CD8-positive, alpha-beta memory T cell (primary cell): ENCODE data around the gene CHST15. TPM values are rescaled to one million over a fixed set of nuclear protein-coding genes. Genes with fewer than 3 reads are reported as not detected.

Experiments
- CTCF ChIA-PET: fragments of 350-600 bp; sonication (Branson Sonifier 250); formaldehyde crosslinking; loops from one replicate; lab custom pipeline; 2021; ENCODE audit warnings: antibody characterized with exemption; lab: Charles Lee
- POLR2A ChIA-PET: fragments of 350-600 bp; sonication (Branson Sonifier 250); formaldehyde crosslinking; loops from one replicate; lab custom pipeline; 2021; ENCODE audit warnings: antibody characterized with exemption; lab: Charles Lee
- DNase-seq, 5 donors: peaks; one replicate each; pipeline versions ENCODE4 v3.0.0 to v3.0.0-alpha.2; 2020 to 2022; ENCODE audit warnings: mixed read lengths in 1 of 5
- H3K27ac ChIP-seq: one replicate; pipeline ENCODE4 v1.7.0; 2013; ENCODE audit warnings: low read depth, mild to moderate bottlenecking, low read length, moderate library complexity
- H3K27me3 ChIP-seq: 2 replicates; pipeline ENCODE4 v1.7.0; 2013; ENCODE audit warnings: low read length, mild to moderate bottlenecking; ENCODE audit not compliant: insufficient read depth, poor library complexity, severe bottlenecking
- H3K36me3 ChIP-seq: 2 replicates; pipeline ENCODE4 v1.7.0; 2013; ENCODE audit warnings: mild to moderate bottlenecking, low read length, moderate library complexity; ENCODE audit not compliant: insufficient read depth
- H3K4me1 ChIP-seq: 2 replicates; pipeline ENCODE4 v1.7.0; 2013; ENCODE audit warnings: mild to moderate bottlenecking, low read length, moderate library complexity; ENCODE audit not compliant: insufficient read depth
- H3K4me3 ChIP-seq: 2 replicates; pipeline ENCODE4 v1.7.0; 2013; ENCODE audit warnings: mild to moderate bottlenecking, low read length
- H3K9me3 ChIP-seq: 2 replicates; pipeline ENCODE4 v1.7.0; 2013; ENCODE audit warnings: mild to moderate bottlenecking, low read length
- H3K27ac Mint-ChIP-seq, 8 donors: one replicate each; pipeline ENCODE4 v1.8.0; 2020 to 2021; ENCODE audit warnings: mixed read lengths in 8 of 8, mild to moderate bottlenecking in 6 of 8, inconsistent platforms in 3 of 8, moderate library complexity in 3 of 8
- H3K27me3 Mint-ChIP-seq, 2 donors: one replicate each; pipeline ENCODE4 v1.8.0; 2020 to 2021; ENCODE audit warnings: mixed read lengths in 2 of 2, mild to moderate bottlenecking in 1 of 2, moderate library complexity in 1 of 2
- H3K36me3 Mint-ChIP-seq, 3 donors: one replicate each; pipeline ENCODE4 v1.8.0; 2020 to 2021; ENCODE audit warnings: mixed read lengths in 3 of 3, inconsistent platforms in 1 of 3, mild to moderate bottlenecking in 1 of 3
- H3K4me1 Mint-ChIP-seq, 3 donors: one replicate each; pipeline ENCODE4 v1.8.0; 2020 to 2021; ENCODE audit warnings: mixed read lengths in 3 of 3, inconsistent platforms in 1 of 3, mild to moderate bottlenecking in 1 of 3
- H3K4me3 Mint-ChIP-seq, 7 donors: one replicate each; pipeline ENCODE4 v1.8.0; 2020 to 2021; ENCODE audit warnings: mixed read lengths in 7 of 7, mild to moderate bottlenecking in 6 of 7, moderate library complexity in 4 of 7, inconsistent platforms in 2 of 7
- H3K9me3 Mint-ChIP-seq, 5 donors: one replicate each; pipeline ENCODE4 v1.8.0; 2020 to 2022; ENCODE audit warnings: mixed read lengths in 5 of 5, mild to moderate bottlenecking in 3 of 5, moderate library complexity in 2 of 5, inconsistent platforms in 1 of 5
- polyA plus RNA-seq: library from polyadenylated mRNA; unstranded; fragments of 300-500 nt; fragmentation: Illumina TruSeq; gene quantifications from one replicate; pipeline ENCODE4 v1.2.3, GENCODE V29; 2021
- total RNA-seq, 2 experiments: library from RNA; stranded (reverse); gene quantifications; one replicate each; pipeline ENCODE4 v1.2.3, GENCODE V29; 2021

CHST15 gene
- total and polyA plus RNA-seq, 3 experiments from 2014 or later = 0.18 to 0.24 TPM; not detected in 1

- POLR2A ChIA-PET = no interaction called here
Measured at GRCh38 chr10:124132306-124132705, 38.9 kb upstream of the CHST15 start.

GRCh38 chr10:124131172-124131571, 37.8 kb upstream of the CHST15 start:
- no peaks in the 10 kb centered on the region for H3K9me3 Mint-ChIP-seq
- no peak overlapping the region for H3K27ac Mint-ChIP-seq
- no peak for DNase-seq
- no peaks in the 10 kb centered on the region for H3K27me3 ChIP-seq
- no peak overlapping the region for H3K4me3 ChIP-seq
- no peaks in the 10 kb centered on the region for H3K9me3 ChIP-seq
- no peaks in the 10 kb centered on the region for H3K4me1 ChIP-seq
- ChIA-PET POLR2A (no interaction called here), CTCF (no interaction called here)
- H3K36me3 Mint-ChIP-seq = no peaks in the 10 kb centered on the region
- no peak overlapping the region for H3K4me3 Mint-ChIP-seq
- peaks cover 7 to 33% of the 10 kb centered on the region in 2 donors for H3K27me3 Mint-ChIP-seq
- no peak overlapping the region for H3K27ac ChIP-seq
- H3K36me3 ChIP-seq = no peaks in the 10 kb centered on the region
- no peaks in the 10 kb centered on the region for H3K4me1 Mint-ChIP-seq

More at GRCh38 chr10:124132306-124132705, 38.9 kb upstream of the CHST15 start:
- H3K27ac ChIP-seq = no peak overlapping the region
- H3K36me3 ChIP-seq = no peaks in the 10 kb centered on the region
- Mint-ChIP-seq H3K4me3 (no peak overlapping the region), H3K4me1 (no peaks in the 10 kb centered on the region), H3K9me3 (no peaks in the 10 kb centered on the region), H3K36me3 (no peaks in the 10 kb centered on the region), H3K27me3 (peaks cover 7 to 33% of the 10 kb centered on the region in 2 donors), H3K27ac (no peak overlapping the region)
- H3K4me1 ChIP-seq = no peaks in the 10 kb centered on the region
- CTCF ChIA-PET = no interaction called here
- H3K27me3 ChIP-seq = no peaks in the 10 kb centered on the region
- H3K9me3 ChIP-seq = no peaks in the 10 kb centered on the region
- H3K4me3 ChIP-seq = no peak overlapping the region
- no peak for DNase-seq

DNA sequence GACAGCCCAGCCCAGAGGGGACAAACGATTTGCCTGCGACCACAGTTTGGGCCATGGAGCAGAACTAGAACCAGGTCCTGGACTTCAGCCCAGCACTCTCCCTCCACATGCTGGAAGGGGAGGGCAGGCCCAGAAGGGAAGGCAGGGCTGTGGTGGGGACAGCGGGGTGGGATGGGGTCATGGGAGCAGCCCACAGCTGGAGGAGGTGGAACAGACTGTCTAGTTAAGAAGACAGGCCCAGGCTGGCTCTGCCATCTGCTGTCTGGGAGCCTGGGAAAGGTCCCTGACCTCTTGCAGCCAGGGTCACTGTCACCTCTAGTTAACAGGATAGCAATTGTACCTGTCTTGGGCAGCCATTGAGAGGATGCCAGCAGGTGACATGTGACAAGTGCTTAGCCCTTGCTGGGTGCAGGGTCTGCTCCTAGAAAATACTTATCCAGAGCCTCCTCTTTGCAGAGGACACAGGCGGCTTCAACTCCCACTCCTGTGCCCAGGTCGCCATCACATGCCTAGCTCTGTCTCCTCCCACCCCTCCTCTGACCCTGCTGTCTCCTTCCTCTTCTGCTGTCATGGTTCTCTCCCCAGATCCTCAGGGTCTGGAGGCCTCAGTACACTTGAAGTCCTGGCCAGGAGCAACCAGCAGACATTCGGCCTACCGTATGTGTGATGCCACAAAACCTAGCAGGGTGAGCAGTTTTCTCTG, 37.0 kb upstream of the CHST15 start:
- no peak overlapping the region for H3K27ac Mint-ChIP-seq
- H3K9me3 Mint-ChIP-seq = no peaks in the 10 kb centered on the region
- H3K27me3 Mint-ChIP-seq = peaks cover 7 to 33% of the 10 kb centered on the region in 2 donors
- Histone ChIP-seq H3K36me3 (no peaks in the 10 kb centered on the region), H3K4me3 (no peak overlapping the region), H3K4me1 (no peaks in the 10 kb centered on the region), H3K27me3 (no peaks in the 10 kb centered on the region), H3K9me3 (no peaks in the 10 kb centered on the region), H3K27ac (no peak overlapping the region)
- no peaks in the 10 kb centered on the region for H3K4me1 Mint-ChIP-seq
- ChIA-PET CTCF (no interaction called here), POLR2A (no interaction called here)
- no peaks in the 10 kb centered on the region for H3K36me3 Mint-ChIP-seq
- no peak overlapping the region for H3K4me3 Mint-ChIP-seq
- DNase-seq = no peak

DNA sequence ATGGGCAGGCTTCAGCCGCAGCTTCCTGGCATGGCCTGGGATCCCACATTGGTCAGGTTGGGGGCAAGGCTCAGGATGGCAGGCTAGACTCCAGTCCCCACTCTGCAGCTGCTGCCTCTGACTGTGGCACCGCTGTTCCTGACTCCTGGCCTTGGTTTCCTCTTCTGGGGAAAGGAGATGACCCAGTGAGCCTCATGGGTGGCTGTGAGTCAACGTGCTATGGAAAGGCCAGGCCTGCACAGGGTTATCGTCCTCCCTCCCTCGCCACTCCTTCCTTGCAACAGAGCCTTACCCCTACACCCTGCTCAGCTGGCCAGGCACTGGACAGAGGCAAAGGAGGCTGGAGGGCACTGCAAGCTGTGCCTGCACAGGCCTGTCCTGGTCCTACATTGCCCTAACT, 36.1 kb upstream of the CHST15 start:
- Histone ChIP-seq H3K9me3 (no peaks in the 10 kb centered on the region), H3K27me3 (no peaks in the 10 kb centered on the region), H3K4me3 (no peak overlapping the region), H3K36me3 (no peaks in the 10 kb centered on the region), H3K4me1 (no peaks in the 10 kb centered on the region), H3K27ac (no peak overlapping the region)
- H3K4me3 Mint-ChIP-seq = no peak overlapping the region
- H3K4me1 Mint-ChIP-seq = no peaks in the 10 kb centered on the region
- no peak overlapping the region for H3K27ac Mint-ChIP-seq
- no peak for DNase-seq
- peaks cover 7 to 31% of the 10 kb centered on the region in 2 donors for H3K27me3 Mint-ChIP-seq
- no peaks in the 10 kb centered on the region for H3K36me3 Mint-ChIP-seq
- ChIA-PET POLR2A (no interaction called here), CTCF (no interaction called here)
- H3K9me3 Mint-ChIP-seq = no peaks in the 10 kb centered on the region

DNA sequence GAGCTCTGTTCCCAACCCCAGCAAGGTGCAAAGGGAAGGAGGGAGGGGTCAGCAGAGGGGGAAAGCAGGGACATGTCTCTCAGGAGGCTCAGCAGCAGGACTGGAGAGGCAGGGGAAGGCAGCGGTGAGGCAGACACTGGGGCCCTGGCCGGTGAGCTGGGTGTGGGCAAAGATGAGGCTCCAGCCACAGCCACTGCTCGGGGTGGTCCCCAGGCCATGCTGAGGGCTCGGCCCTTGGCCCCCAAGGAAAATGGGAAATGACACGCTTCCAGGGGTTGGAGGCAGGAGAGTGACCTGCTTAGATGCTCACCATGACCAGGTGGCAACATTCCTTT, 35.4 kb upstream of the CHST15 start:
- Histone ChIP-seq H3K4me3 (no peak overlapping the region), H3K9me3 (no peaks in the 10 kb centered on the region), H3K36me3 (no peaks in the 10 kb centered on the region), H3K27me3 (no peaks in the 10 kb centered on the region), H3K4me1 (no peaks in the 10 kb centered on the region), H3K27ac (no peak overlapping the region)
- no peaks in the 10 kb centered on the region for H3K9me3 Mint-ChIP-seq
- CTCF ChIA-PET = no interaction called here
- H3K36me3 Mint-ChIP-seq = no peaks in the 10 kb centered on the region
- POLR2A ChIA-PET = no interaction called here
- H3K27ac Mint-ChIP-seq = no peak overlapping the region
- DNase-seq = no peak
- no peak overlapping the region for H3K4me3 Mint-ChIP-seq
- H3K4me1 Mint-ChIP-seq = no peaks in the 10 kb centered on the region
- peaks cover 7 to 24% of the 10 kb centered on the region in 2 donors for H3K27me3 Mint-ChIP-seq

DNA sequence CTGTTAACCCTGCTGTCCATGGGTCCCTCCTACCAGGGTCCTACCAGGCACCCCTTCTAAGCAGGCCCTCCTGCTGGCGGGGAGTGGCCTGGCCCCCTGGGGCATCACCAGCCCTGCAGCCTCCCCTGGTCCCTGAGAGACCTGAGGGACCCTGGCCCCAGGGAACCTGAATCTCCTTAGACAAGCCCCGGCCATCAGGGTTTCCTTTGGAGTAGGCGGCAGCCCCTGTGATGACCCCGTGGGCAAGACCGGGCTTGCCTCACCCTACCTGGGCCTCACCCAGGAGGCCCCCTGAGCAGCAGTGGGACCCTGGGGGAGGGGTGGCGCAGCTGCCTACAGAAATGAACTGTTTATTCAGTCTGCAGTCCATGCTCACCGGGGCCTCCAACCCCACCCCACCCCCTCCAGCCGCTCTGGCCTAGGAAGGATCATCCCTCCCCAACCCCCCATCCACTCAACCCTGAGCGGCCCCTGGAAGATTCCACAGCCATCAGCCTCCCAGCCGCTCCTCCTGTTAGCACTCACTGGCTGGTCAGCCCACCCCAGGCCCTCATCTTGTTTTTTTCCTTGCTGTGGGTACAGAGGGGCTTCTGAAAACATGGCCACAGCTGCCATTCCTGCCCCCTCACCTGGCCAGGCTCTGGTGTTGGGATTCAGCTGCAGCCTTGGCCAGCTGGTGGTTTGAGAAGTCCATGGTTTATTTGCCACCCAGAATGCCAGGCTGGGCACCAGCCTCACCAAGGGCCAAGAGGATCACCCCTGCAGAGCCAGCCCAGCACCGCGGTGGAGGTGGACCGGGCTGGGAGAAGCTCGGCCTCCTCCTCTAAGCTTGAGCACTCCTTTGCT, 34.8 kb upstream of the CHST15 start:
- Mint-ChIP-seq H3K27me3 (peaks cover 7 to 18% of the 10 kb centered on the region in 2 donors), H3K36me3 (no peaks in the 10 kb centered on the region), H3K4me3 (no peak overlapping the region), H3K27ac (no peak overlapping the region), H3K4me1 (no peaks in the 10 kb centered on the region), H3K9me3 (no peaks in the 10 kb centered on the region)
- no peaks in the 10 kb centered on the region for H3K4me1 ChIP-seq
- ChIA-PET CTCF (no interaction called here), POLR2A (no interaction called here)
- H3K36me3 ChIP-seq = no peaks in the 10 kb centered on the region
- H3K27ac ChIP-seq = no peak overlapping the region
- H3K4me3 ChIP-seq = no peak overlapping the region
- H3K9me3 ChIP-seq = no peaks in the 10 kb centered on the region
- no peak for DNase-seq
- no peaks in the 10 kb centered on the region for H3K27me3 ChIP-seq

GRCh38 chr10:124127563-124127962, 34.2 kb upstream of the CHST15 start:
- Mint-ChIP-seq H3K27ac (no peak overlapping the region), H3K9me3 (no peaks in the 10 kb centered on the region), H3K36me3 (no peaks in the 10 kb centered on the region), H3K4me1 (no peaks in the 10 kb centered on the region), H3K4me3 (no peak overlapping the region), H3K27me3 (peaks cover 7 to 12% of the 10 kb centered on the region in 2 donors)
- Histone ChIP-seq H3K27ac (no peak overlapping the region), H3K9me3 (no peaks in the 10 kb centered on the region), H3K4me3 (no peak overlapping the region), H3K36me3 (no peaks in the 10 kb centered on the region), H3K4me1 (no peaks in the 10 kb centered on the region), H3K27me3 (no peaks in the 10 kb centered on the region)
- DNase-seq = no peak
- POLR2A ChIA-PET = no interaction called here
- CTCF ChIA-PET = interaction anchor here (1.4 kb wide), 1 partner anchor 8 kb away, joined by 3 read pairs; no protein-coding TSS in a partner anchor

DNA sequence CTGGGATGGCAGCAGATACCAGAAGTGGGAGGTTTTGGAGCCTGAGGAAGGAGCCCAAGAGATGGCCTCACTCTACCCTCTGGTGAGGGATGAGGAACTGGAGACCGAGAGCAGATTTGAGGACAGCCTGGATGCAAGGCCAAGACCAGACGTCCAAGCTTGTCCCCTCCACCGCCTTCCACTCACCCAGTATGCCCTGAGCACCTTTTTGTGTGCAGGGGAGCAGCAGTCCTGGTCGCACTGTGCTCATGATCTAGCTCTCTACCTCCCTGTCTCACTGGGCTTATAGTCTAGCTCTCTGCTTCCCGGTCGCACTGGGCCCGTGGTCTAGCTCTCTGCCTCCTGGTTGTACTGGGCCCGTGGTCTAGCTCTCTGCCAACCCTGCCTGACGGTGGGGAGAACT, 33.6 kb upstream of the CHST15 start:
- DNase-seq = no peak
- H3K4me3 Mint-ChIP-seq = no peak overlapping the region
- no peaks in the 10 kb centered on the region for H3K4me1 Mint-ChIP-seq
- ChIA-PET POLR2A (no interaction called here), CTCF (interaction anchor here (1.4 kb wide), 1 partner anchor 9 kb away, joined by 3 read pairs; no protein-coding TSS in a partner anchor)
- Histone ChIP-seq H3K36me3 (no peaks in the 10 kb centered on the region), H3K27ac (no peak overlapping the region), H3K4me3 (no peak overlapping the region), H3K4me1 (no peaks in the 10 kb centered on the region), H3K9me3 (no peaks in the 10 kb centered on the region), H3K27me3 (no peaks in the 10 kb centered on the region)
- H3K9me3 Mint-ChIP-seq = no peaks in the 10 kb centered on the region
- H3K27ac Mint-ChIP-seq = no peak overlapping the region
- H3K27me3 Mint-ChIP-seq = peaks cover 7 to 10% of the 10 kb centered on the region in 2 donors
- no peaks in the 10 kb centered on the region for H3K36me3 Mint-ChIP-seq
